Tracheal epithelial cell (primary cell): Measurements from ENCODE around the gene SLC7A6. TPM values are rescaled to one million over a fixed set of nuclear protein-coding genes. Genes with fewer than 3 reads are reported as not detected.

ENCODE experiments used
- total RNA-seq: library from RNA; depleted of rRNA; stranded (reverse); fragments of >200 nt; gene quantifications from 2 replicates; pipeline ENCODE4 v1.2.1, GENCODE V29; 2014

The SLC7A6 gene
- total RNA-seq = 8.4 and 10.4 TPM in 2 replicates

GRCh38 chr16:68264128-68265077, at the start of gene SLC7A6:
TSS of gene SLC7A6 (plus strand) at chr16:68264526. CDS start at chr16:68274727, 10,201 bp downstream.

GRCh38 chr16:68235887-68236136, 28.5 kb upstream of the SLC7A6 start, which contains the start of gene ESRP2:
TSS of gene ESRP2 (minus strand) at chr16:68236127. CDS start at chr16:68236045, 82 bp downstream.

GRCh38 chr16:68244903-68245853, 19.1 kb upstream of the SLC7A6 start, which contains the start of gene PLA2G15:
TSS of gene PLA2G15 (plus strand) at chr16:68245373. CDS start at chr16:68245427, 54 bp downstream.

GRCh38 chr16:68310774-68311511, 46.6 kb downstream of the SLC7A6 start, which contains the start of the genes PRMT7 and SLC7A6OS:
TSS of gene PRMT7 (plus strand) at chr16:68311019. CDS start at chr16:68315980, 4,961 bp downstream.
TSS of gene SLC7A6OS (minus strand) at chr16:68310946. CDS start at chr16:68310926, 20 bp downstream.

Other genes with a start within 250 kb of the SLC7A6 start
- not detected in 2 replicates for gene DPEP2NB, start 248.6 kb upstream of the SLC7A6 start, total RNA-seq
- gene DDX28, start 241.3 kb upstream of the SLC7A6 start, total RNA-seq = 14.3 and 14.5 TPM in 2 replicates
- 17.7 and 19.8 TPM in 2 replicates for gene DUS2, start 241.2 kb upstream of the SLC7A6 start, total RNA-seq
- gene NFATC3, start 179.2 kb upstream of the SLC7A6 start, total RNA-seq = 4.6 and 11.7 TPM in 2 replicates
- 27.5 and 45.6 TPM in 2 replicates for gene ESRP2, start 28.4 kb upstream of the SLC7A6 start, total RNA-seq
- 10.2 and 10.6 TPM in 2 replicates for gene PLA2G15, start 19.2 kb upstream of the SLC7A6 start, total RNA-seq
- gene SLC7A6OS, start 46.4 kb downstream of the SLC7A6 start, total RNA-seq = 12.8 and 15.6 TPM in 2 replicates
- gene PRMT7, start 46.5 kb downstream of the SLC7A6 start, total RNA-seq = 30.9 and 35.4 TPM in 2 replicates
- gene SMPD3, start 184.0 kb downstream of the SLC7A6 start, total RNA-seq = not detected in 2 replicates